Esophagus squamous epithelium (tissue), 4 donors: Measurements from ENCODE around the gene NOSTRIN.

Experiments used
- POLR2A ChIP-seq, 4 donors: fragments of 450-650 bp; IDR thresholded peaks; one replicate each; pipeline ENCODE4 v1.6.1; 2017; ENCODE audit warnings: antibody characterized with exemption in 4 of 4, mild to moderate bottlenecking in 4 of 4, moderate library complexity in 3 of 4
- TF ChIP-seq, protein P1 (sequence below), 6 experiments: fragments of 450-650 bp in 4 of 6; fragments of 200-600 bp in 2 of 6; sonication (generic) in 2 of 6; IDR thresholded peaks; one replicate each; pipeline ENCODE4 v1.5.1; 2016 to 2019; ENCODE audit warnings: antibody characterized with exemption in 6 of 6, mild to moderate bottlenecking in 4 of 6, moderate library complexity in 4 of 6

- TF ChIP-seq, protein P1, sequence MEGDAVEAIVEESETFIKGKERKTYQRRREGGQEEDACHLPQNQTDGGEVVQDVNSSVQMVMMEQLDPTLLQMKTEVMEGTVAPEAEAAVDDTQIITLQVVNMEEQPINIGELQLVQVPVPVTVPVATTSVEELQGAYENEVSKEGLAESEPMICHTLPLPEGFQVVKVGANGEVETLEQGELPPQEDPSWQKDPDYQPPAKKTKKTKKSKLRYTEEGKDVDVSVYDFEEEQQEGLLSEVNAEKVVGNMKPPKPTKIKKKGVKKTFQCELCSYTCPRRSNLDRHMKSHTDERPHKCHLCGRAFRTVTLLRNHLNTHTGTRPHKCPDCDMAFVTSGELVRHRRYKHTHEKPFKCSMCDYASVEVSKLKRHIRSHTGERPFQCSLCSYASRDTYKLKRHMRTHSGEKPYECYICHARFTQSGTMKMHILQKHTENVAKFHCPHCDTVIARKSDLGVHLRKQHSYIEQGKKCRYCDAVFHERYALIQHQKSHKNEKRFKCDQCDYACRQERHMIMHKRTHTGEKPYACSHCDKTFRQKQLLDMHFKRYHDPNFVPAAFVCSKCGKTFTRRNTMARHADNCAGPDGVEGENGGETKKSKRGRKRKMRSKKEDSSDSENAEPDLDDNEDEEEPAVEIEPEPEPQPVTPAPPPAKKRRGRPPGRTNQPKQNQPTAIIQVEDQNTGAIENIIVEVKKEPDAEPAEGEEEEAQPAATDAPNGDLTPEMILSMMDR (IDR thresholded peaks at IDR 0.05): no peak
- TF ChIP-seq POLR2A (IDR thresholded peaks at IDR 0.05): no peak
Observed at GRCh38 chr2:168858146-168858545, 55.7 kb downstream of the NOSTRIN start.
